RWPE1 (cell line): ENCODE data around the gene ACBD6.
"Not testable (repeated sequence)": the region's sequence is repeated elsewhere in the genome, so short reads cannot be mapped to it uniquely, and the experiment has no call there.

Source experiments
- CTCF ChIA-PET: fragments of 350-600 bp; sonication (Branson Sonifier 250); formaldehyde crosslinking; extraction: SDS; loops from one replicate; lab custom pipeline; 2021; lab: Yijun Ruan, JAX
- POLR2A ChIA-PET: fragments of 400-600 bp; formaldehyde crosslinking; extraction: SDS; loops from one replicate; lab custom pipeline; 2020; ENCODE audit warnings: antibody characterized with exemption; ENCODE audit not compliant: low non-redundant PET; lab: Yijun Ruan, JAX
- DNase-seq: peaks from one replicate; pipeline ENCODE4 v3.0.0; 2012; ENCODE audit warnings: low spot score
- H3K27ac ChIP-seq: fragments of 450-650 bp; 2 replicates; pipeline ENCODE4 v1.5.1; 2017
- TF ChIP-seq, protein P1 (sequence below): fragments of 450-650 bp; conservative IDR thresholded peaks from 2 replicates; pipeline ENCODE4 v1.5.1; 2017; ENCODE audit warnings: low read depth, mild to moderate bottlenecking

Gene ACBD6, protein sequence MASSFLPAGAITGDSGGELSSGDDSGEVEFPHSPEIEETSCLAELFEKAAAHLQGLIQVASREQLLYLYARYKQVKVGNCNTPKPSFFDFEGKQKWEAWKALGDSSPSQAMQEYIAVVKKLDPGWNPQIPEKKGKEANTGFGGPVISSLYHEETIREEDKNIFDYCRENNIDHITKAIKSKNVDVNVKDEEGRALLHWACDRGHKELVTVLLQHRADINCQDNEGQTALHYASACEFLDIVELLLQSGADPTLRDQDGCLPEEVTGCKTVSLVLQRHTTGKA

DNA sequence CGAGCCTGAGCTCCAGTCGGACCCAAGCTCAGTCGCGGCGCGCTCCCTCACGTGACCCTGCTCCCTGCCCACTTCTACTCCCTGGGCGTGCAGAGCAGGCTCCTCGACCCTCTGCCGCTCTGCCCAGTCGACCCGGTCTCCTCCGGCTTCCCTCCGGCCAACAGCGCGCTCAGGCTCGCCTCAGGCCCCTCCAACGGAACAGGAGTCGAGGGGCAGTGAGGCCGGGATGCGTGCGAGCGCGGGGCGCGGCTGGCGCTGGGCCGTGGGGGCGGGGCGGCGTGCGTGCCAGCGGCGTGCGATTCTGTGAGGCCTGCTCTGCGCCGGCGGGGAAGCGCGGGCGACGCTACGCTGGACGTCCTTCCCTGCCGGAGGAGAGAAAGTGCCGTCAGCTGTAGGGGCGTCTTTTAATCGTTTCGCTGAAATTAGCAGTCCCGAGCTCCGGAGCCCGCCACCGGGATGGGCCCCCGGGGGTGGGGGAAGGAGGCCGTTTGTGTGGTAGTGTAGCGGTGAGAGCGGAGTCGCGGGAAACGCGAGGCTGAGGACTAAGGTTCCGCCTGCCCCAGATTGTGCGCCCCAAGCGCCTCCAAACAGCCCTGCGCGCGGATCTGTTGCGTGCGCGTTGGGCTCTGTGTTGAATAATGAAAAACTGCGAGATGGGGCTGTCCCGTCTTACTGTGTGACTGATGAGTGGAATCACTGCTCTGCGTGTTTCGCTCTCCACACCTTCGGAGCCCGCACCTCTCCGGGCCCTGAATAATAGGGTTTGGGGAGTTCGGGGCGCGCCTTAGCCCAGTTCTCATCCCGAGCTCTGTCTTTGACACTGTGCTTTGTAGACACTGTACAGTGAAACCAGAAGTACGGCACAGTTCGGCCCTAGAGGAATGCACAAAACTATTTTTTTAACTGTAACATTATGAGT lies at the start of gene ACBD6:
ACBD6 (minus strand) TSS at position 217 of the 919 bp plus-strand sequence. CDS start 311 bp downstream, outside the sequence.
- DNase-seq: peak; percentile 87
- CTCF ChIA-PET: interaction anchor here (0.6 to 1.5 kb wide), 3 partner anchors 9 to 361 kb away, joined by 3 to 5 read pairs (median 3); no protein-coding TSS in a partner anchor
- peak within 1 kb of the TSS; percentile 98 for H3K27ac ChIP-seq
- POLR2A ChIA-PET: no interaction called here
- TF ChIP-seq, protein P1, sequence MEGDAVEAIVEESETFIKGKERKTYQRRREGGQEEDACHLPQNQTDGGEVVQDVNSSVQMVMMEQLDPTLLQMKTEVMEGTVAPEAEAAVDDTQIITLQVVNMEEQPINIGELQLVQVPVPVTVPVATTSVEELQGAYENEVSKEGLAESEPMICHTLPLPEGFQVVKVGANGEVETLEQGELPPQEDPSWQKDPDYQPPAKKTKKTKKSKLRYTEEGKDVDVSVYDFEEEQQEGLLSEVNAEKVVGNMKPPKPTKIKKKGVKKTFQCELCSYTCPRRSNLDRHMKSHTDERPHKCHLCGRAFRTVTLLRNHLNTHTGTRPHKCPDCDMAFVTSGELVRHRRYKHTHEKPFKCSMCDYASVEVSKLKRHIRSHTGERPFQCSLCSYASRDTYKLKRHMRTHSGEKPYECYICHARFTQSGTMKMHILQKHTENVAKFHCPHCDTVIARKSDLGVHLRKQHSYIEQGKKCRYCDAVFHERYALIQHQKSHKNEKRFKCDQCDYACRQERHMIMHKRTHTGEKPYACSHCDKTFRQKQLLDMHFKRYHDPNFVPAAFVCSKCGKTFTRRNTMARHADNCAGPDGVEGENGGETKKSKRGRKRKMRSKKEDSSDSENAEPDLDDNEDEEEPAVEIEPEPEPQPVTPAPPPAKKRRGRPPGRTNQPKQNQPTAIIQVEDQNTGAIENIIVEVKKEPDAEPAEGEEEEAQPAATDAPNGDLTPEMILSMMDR: no peak; the same call in 1 of the 2 replicates

DNA sequence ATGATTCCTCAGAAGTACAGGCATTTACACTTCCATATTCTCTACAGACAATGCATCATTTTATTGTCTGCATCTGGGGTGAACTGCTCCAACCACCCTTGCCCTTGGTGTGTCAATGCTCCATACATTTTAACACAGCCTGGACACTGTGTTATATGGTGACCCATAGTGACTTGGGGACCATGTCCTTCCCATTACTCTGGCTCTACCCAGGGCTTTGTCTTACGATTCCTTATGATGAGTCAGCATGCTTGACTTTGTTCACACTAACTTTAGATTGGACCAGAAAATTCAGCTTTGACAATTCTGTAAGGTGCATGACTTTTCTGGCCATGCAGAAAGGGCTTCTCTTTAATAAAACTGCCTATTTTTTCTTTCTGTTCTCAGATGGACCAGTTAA lies 49.6 kb upstream of the ACBD6 start:
- no peak overlapping the region for H3K27ac ChIP-seq
- TF ChIP-seq, protein P1: no peak
- DNase-seq: no peak
- POLR2A ChIA-PET: no interaction called here
- CTCF ChIA-PET: interaction anchor here (0.6 kb wide), 1 partner anchor 78 kb away, joined by 3 read pairs; no protein-coding TSS in a partner anchor

DNA sequence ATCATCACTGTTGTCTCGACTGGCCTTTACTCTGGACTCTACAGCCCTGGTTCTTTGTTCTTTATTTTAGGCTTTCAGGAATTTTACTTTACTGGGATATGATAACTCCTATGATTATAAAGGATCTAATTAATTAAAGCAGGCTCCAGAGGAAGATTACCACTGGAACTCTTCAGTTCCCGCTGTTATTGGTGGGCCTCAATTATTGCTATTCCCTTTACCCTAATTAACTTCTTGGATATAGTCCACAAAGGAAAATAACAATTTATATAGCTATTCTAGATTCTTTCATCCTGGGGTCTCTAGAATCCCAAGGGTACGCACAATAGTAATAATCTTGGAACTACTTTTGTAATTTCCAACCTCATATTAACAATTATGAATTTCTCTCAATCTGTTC lies 47.9 kb upstream of the ACBD6 start:
- ChIA-PET POLR2A (no interaction called here), CTCF (interaction anchor here (0.6 to 0.7 kb wide), 3 partner anchors 8 to 450 kb away, joined by 3 to 4 read pairs (median 3); no protein-coding TSS in a partner anchor)
- TF ChIP-seq, protein P1: no peak
- DNase-seq: no peak
- no peak overlapping the region for H3K27ac ChIP-seq

DNA sequence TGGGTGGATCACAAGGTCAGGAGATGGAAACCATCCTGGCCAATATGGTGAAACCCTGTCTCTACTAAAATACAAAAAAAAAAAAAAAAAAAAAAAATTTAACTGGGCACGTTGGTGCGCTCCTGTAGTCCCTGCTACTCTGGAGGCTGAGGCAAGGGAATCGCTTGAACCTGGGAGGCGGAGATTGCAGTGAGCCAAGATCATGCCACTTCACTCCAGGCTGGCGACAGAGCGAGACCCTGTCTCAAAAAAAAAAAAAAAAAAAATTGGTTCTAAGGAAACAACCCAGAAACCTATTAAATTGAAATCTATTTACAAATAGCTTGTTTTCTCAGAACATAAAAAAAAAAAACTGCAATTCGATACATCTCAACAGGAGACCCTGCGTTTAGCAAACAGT lies 47.4 kb upstream of the ACBD6 start:
- POLR2A ChIA-PET, DNase-seq: not testable (repeated sequence)
- CTCF ChIA-PET: interaction anchor here (0.6 to 0.7 kb wide), 3 partner anchors 9 to 450 kb away, joined by 3 to 4 read pairs (median 3); no protein-coding TSS in a partner anchor

DNA sequence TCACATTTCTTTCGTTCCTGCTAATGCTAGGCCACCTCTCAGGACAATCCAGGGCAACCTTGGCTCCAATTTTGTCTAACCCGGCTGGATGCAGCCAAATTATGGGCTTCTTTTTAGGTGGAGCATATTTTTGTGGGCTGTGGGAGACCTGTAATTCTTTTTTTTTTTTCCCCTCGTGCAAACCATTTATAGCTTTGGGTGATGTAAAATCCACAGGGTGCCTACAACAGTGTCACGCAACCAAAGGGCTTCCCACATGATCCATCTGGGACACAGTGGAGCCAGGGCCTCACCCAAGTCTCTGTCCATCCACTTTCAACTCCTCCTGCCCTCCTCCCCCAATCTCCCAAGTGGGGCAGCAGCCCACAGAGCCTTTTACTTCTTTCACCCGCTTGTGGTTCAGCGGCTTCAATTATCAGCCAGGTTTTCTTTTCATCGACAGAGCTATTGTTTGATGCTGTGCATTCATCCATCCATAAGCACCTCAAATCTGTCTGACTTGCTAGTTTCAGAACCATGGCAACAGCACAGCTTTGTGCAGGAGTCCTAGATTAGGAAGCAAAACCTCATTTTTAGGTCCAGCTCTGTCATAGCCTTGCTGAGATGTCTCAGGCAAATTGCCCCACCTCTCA lies 46.4 kb upstream of the ACBD6 start:
- DNase-seq: no peak
- CTCF ChIA-PET: no interaction called here
- POLR2A ChIA-PET: no interaction called here
- TF ChIP-seq, protein P1: no peak
- H3K27ac ChIP-seq: no peak overlapping the region

More for the DNA sequence above, 47.4 kb upstream of the ACBD6 start:
- H3K27ac ChIP-seq: not testable (repeated sequence)

DNA sequence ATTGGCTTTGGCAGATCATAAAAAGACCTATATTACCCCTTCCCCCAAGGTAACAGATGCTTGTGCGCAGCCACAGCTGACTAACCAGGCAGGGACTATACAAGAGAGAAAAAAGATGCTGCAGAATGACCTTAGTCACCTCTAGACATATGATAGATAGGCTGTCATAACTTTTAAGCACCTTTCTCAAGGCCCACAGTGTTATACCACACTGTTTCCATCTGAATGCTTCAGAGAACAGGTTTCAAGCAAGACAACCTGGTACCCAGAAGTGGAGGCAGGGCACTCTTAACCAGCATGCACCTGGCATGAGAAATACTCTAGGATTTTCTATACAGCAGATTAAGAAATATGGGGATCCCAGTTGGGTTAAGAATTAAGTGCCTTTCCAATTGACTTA lies 43.6 kb upstream of the ACBD6 start:
- POLR2A ChIA-PET: no interaction called here
- H3K27ac ChIP-seq: no peak overlapping the region
- CTCF ChIA-PET: no interaction called here
- TF ChIP-seq, protein P1: no peak
- DNase-seq: no peak
